Thyroid gland (tissue), 4 donors: ENCODE measurements around the gene CIT.

Experiments
- CTCF ChIP-seq, 6 experiments: fragments of 200-600 bp in 3 of 6; fragments of 450-650 bp in 3 of 6; sonication (generic) in 3 of 6; IDR thresholded peaks; one replicate each; pipeline ENCODE4 v1.5.1; 2016 to 2019; ENCODE audit warnings: antibody characterized with exemption in 6 of 6, mild to moderate bottlenecking in 2 of 6, inconsistent platforms in 1 of 6, moderate library complexity in 1 of 6
- POLR2A ChIP-seq, 2 donors: fragments of 450-650 bp; IDR thresholded peaks; one replicate each; pipeline ENCODE4 v1.6.1; 2017; ENCODE audit warnings: antibody characterized with exemption in 2 of 2, mild to moderate bottlenecking in 2 of 2, moderate library complexity in 1 of 2

GRCh38 chr12:119797090-119797489, 80.0 kb downstream of the CIT start:
- no peak for TF ChIP-seq CTCF (IDR thresholded peaks at IDR 0.05)
- no peak for TF ChIP-seq POLR2A (IDR thresholded peaks at IDR 0.05)
